SH-SY5Y (cell line): ENCODE data around the gene MYORG.

Source experiments
- GATA2 ChIP-seq: IDR thresholded peaks from 2 replicates; pipeline ENCODE4 v1.6.1; 2011; ENCODE audit warnings: mild to moderate bottlenecking, low read depth, low read length
- GATA3 ChIP-seq: IDR thresholded peaks from 2 replicates; pipeline ENCODE4 v1.6.1; 2011; ENCODE audit warnings: low read depth, mild to moderate bottlenecking, low read length, moderate library complexity

GRCh38 chr9:34337403-34337802 lies 39.3 kb downstream of the MYORG start:
- TF ChIP-seq GATA2 (no peak), GATA3 (no peak)
